GM21737 (cell line): Measurements from ENCODE around the gene C14orf180.

ENCODE experiments used
- ATAC-seq: cut with Tn5 transposase; IDR thresholded peaks from one replicate; pipeline ENCODE4 v1.9.1; 2021; ENCODE audit warnings: mild to moderate bottlenecking, moderate library complexity; ENCODE audit not compliant: unreplicated experiment

The C14orf180 gene

DNA sequence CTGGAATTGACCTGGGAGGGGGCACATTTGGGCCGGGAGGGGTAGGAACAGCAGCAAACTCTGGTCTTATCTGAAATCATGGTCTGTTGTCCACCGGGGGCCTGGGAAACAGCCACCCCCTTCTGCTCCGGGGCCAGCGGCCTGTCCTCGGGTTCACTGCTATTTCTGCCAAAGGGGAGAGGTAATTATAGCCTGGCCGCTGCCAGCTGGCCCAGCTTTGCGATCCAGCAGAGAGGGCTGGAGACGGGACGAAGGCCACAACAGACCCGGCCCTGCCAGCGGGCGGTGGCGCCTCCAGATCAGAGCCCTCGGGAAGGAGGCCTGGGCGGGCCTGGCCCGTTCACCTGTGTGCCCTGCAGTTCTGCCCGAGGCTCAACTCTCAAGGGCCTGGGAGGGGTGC, at the start of gene C14orf180:
Gene C14orf180, plus strand, starts transcription at position 258 of the 400 bp plus-strand sequence. CDS start 6,667 bp downstream, outside the sequence.
- no peak for ATAC-seq

- ATAC-seq: no peak
Measured at GRCh38 chr14:104530646-104531045, 48.9 kb upstream of the C14orf180 start.

- no peak for ATAC-seq
Measured at GRCh38 chr14:104531421-104532190, 48.0 kb upstream of the C14orf180 start.

GRCh38 chr14:104532191-104532555, 47.4 kb upstream of the C14orf180 start:
- ATAC-seq: no peak

GRCh38 chr14:104534036-104534435, 45.5 kb upstream of the C14orf180 start:
- ATAC-seq: no peak

DNA sequence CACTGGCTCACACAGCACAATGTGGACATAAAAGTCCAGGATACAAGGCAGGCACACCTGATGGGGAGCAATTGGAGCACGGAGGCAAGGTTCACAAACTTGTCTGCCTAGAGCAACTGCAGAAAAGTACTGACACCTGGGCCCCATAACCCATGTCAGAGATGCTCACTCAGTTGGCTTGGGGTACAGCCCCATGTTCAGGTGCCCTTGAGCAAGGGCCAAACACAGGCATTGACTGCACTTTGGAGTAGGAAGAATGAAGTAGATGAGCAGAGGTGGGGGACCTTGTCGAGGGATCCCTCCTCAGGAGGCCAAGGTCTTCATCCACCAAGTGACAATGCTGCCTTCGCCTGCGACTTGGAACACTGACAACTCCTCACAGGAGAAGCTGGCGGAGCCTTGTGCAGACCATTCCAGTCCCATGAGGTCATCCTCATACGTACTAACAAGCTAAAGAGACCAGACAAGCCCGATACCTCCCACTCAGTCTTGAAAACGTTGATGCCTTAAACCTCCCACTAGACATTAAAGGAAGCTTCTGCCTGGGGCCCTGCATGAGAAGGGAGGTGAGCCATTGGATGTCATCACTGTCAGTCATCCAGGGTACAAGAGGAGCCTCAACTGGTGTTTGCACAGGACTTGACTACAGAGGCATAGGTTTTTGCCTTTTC, 42.5 kb upstream of the C14orf180 start:
- no peak for ATAC-seq

DNA sequence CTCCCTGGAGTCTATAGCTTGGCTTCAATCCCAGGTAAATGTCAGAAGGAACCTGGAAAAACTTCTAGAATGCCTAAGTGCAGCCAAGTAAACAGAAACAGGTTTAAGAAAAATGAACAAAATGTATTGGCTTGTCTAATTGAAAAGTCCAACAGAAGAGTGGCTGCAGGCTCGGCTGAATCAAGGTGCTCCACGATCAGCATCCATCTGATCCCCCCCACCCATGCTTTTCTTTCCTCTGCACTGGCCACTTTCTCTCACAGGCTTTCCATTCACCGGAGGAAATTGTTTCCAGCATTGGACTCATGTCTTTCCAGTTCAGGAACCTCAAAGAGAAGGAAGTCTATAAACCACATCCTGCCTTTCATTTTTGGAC, 42.0 kb upstream of the C14orf180 start:
- ATAC-seq: no peak

GRCh38 chr14:104541905-104542465, 37.6 kb upstream of the C14orf180 start:
- ATAC-seq: no peak

- ATAC-seq: no peak
Measured at GRCh38 chr14:104542871-104543830, 36.4 kb upstream of the C14orf180 start.

GRCh38 chr14:104544362-104544961, 35.1 kb upstream of the C14orf180 start:
- no peak for ATAC-seq

DNA sequence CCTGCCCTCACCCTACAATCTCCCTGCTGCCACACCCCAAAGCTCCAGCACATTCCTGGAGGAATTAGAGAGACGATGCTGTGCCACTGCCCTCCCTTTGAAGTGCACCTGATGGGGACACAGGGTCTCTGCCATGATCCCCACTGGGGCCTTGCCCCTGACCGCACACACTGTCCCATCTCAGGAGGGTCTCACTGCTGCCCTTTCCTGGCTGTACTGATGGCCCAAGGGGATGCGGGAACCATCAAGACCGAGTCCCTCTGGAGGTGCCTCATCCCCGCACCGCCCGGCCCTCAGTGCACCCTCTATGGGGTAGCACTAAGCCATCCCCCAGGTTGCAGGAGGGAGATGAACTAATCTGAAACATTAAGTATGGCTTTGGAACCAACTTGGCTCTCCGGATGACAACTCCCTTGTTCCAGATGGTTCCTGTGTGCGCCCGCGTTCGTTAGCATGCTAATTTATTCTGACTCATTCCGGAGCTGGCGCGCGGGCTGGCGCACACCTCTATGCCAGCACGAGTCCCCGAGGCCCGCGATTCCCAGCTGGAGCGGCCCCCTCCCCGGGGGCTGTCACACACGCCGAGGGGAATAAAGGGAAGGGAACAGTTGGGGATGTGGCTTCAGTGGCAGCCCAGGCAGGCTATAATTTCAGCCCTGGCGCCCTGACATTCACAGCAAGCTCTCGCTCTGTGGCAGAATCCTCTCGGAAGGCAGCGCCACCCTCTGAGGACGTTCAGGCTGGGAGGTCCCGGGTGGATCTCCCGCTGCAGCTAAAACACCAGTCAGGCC, 34.2 kb upstream of the C14orf180 start:
- no peak for ATAC-seq

DNA sequence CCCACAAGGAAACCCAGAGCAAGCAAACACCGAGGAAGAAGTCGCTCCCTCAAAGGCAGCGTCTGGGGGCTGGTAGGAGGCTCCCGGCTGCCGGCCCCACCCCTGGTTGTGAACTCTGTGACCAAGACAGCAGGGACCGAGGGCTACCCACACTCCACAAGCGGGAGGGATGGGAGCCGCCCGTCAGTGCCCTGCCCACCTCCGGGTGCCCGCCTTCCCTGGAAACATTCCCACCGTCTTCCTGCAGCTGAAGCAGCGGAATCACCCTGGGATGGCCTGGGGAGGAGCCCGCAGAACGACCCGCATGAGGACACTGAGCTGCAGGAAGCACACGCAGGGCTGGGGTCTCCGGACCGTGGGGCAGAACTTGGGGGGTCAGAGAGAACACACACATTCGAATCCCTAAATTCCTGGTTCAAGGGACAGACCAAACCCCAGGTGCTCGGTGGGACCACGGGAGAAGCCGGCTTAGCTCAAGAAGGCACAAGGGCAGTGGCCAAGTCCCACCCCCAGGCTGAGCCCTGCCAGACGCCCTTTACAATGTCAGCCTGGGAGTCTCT, 33.5 kb upstream of the C14orf180 start:
- ATAC-seq: no peak

- no peak for ATAC-seq
Measured at GRCh38 chr14:104546591-104547309, 32.8 kb upstream of the C14orf180 start.

DNA sequence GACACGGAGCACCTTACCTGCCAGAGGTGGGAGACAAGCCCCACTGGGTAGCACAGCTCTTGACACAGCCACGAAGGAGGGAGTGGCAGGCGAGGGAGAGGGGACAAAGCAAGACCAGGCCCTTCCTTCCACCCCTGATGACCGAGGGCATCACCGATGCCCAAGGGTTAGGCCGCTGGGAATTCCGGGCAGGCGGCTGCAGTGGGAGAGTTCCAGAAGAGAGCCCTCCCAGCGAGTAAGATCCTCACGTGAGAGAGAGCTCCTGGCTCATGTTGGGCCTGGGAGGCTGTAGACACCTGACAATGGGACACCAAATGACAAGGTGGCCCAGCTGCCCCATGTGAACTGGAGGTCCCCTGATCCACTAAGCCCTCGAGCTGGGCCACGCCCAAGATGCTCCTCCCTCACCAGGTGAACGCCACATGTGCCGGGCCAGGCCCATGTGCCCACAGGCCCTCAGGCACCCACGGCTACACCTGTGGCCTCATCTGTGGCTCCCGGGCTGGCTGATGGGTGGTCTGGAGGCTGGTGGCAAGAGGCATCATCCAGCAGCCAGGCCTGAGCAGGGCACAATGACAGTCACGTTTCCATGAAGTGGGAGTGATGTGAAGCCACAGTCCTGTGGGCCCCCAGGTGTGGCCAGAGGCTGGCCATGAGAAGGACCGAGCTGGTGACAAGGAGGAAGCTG, 32.1 kb upstream of the C14orf180 start:
- ATAC-seq: no peak

GRCh38 chr14:104547998-104548700, 31.4 kb upstream of the C14orf180 start:
- ATAC-seq: no peak

DNA sequence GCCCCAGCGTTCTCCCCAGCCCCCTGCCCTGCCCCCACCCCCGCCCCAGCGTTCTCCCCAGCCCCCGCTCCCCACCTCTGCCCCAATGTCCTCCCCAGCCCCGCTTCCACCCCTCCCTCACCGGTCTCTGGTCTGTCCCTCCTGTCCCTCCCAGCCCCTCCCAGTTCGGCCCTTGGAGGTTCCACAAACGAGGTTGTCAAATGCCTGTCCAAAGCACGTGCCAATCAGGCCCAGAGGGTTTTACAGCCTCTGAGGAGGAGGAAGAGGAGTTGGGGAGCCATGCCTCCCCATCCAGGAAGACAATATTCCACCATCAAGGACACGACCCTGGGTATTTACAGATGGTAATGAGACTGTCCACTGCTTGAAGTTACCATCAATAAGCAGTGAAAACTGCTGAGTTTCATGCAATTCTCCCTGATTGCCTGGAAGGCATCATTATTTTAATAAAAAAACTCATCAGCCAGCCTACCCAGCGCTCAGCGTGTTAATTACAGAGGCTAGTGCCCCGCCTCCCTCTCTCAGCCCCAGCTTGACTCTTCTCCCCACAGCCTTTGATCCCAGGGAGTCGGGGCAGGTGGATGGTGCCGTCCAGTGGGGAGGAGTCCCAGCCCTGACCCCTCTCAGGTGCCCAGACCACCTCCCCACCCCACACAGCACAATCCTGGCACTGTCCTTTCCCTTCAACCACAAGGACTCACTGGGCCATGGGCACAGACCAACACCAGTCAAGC, 30.6 kb upstream of the C14orf180 start:
- no peak for ATAC-seq
